NCI-H128 (cell line): Measurements from ENCODE around the gene ADAMTS2.

Experiments used
- DNase-seq: peaks from one replicate; lab custom pipeline; 2025; ENCODE audit not compliant: unreplicated experiment; lab: John Stamatoyannopoulos, UW

The ADAMTS2 gene

DNA sequence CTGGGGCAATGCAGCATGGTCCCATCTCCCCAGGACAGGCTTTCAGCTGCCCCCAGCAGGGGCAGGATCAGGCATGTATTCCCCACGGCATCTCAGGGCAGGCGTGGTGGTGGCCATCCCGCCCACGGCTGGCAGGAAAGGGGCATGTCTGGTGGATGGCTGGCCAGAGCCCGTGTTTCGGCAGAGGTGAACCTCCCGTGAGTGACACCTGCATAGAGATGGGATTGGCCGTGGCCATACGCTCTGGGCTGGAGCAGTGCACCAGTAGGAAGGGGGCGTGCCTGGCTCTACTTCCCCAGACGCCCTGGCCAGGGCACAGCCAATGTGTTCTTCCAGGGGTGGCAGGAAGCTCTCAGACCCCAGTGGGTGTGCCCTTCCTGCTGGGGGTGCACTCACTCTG is 146.0 kb downstream of the ADAMTS2 start:
- no peak for DNase-seq

DNA sequence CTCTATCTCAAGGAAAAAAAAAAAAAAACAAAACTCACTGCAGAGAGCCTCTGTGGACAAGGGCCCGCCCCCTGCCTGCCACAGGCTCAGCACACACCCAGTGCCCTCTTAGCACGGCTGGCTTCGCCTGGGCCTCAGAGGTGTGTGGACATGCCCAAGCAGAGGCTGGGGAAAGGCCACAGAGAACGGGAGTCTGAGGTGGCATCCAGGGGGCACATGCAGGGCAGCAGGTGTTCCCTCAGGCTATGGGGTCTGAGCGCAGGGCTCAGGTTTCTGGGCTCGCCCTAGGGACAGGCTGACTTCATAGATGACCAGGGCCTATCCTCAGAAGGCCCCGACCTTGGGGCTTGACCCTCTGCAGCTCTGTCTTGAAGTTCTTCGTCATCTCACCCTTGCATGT is 146.4 kb downstream of the ADAMTS2 start:
- DNase-seq: no peak

DNA sequence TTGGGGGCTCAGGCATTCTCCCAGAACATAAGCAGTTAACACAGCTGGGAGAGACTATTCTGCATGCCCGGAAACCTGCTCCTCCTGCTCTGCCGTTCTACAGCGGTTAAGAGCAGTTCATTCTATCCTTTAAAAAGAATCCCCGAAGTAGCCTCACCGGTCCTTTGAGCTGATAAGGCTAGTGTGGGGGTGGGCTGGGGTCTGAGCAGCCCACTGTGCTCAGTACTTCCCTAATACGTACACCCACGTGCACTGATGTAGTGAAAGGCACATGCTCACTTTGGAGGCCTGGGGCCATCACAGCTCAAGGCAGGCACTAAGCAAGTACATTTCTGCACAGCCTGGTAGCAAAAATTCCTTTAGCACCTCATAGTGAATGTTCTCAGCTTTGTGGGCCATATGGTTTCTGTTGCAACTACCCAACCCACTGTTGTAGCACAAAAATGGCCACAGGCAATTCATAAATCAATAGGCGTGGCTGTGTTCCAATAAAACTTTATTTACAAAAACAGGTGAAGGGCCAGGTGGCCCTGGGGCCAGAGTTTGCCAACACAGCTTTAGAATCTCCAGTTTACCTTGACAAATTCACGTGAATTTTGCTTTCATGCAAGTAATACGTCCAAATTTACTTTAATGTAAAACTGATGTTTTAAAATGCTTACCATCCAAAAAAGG is 148.7 kb downstream of the ADAMTS2 start:
- DNase-seq: no peak

DNA sequence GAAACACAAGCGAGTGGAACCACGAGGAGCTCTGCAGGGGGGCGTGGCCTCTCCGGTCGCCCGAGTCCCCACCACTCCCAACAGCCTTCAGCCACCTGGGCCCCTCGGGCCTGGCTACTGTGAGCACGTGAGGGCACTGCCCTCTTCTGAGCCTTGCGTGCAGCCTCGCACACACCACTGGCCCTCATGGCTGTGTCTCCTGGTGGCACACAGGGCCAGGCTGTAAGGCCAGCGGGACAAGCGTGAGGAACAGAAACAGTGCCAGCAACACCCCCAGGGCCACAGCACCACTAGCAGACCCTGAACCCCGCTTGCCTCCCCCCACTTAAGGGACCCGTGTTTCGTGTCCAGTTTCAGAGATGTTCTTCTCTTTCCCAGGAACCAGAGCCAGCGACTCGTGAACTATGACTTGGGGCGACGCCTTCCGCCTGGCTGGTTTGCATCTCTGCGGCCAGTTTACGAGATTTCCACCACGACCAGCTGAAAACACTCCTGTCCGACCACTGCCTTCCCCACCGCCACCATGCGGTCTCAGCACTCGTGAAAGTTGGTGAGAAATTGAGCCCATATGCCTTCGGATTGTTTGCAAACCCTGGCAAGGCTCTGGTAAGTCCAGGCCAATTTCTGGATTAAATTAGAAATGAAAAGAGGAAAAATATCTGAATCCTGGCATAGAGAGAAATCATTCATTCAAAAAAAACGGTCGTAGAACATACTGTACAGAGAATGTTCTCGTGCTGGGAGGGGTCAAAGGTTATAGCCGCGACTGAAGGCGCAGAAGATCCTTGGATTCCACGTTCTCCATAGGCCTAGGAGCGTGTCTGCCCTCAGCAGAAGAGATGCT is 149.5 kb downstream of the ADAMTS2 start:
- no peak for DNase-seq

DNA sequence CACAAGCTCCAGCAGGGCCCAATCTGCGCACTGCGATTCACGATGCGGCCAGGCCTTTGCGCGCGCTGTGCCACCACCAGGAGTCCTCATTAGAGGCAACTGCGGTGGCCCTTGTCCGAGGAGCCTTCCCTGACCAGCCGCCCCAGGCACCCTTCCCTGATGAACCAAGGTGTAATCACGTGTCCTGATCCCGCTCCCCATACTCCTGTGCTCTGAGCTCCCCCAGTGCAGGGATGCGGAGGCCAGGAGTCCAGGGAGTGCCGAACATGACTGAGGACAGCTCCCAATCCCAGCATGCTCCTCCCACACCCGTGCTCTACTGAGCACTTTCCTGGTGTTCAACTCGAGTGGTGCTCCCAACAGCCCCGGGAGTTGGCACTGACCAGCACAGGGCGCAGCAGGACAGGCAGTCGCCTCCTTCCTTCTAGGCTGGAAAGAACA is 150.3 kb downstream of the ADAMTS2 start:
- no peak for DNase-seq

DNA sequence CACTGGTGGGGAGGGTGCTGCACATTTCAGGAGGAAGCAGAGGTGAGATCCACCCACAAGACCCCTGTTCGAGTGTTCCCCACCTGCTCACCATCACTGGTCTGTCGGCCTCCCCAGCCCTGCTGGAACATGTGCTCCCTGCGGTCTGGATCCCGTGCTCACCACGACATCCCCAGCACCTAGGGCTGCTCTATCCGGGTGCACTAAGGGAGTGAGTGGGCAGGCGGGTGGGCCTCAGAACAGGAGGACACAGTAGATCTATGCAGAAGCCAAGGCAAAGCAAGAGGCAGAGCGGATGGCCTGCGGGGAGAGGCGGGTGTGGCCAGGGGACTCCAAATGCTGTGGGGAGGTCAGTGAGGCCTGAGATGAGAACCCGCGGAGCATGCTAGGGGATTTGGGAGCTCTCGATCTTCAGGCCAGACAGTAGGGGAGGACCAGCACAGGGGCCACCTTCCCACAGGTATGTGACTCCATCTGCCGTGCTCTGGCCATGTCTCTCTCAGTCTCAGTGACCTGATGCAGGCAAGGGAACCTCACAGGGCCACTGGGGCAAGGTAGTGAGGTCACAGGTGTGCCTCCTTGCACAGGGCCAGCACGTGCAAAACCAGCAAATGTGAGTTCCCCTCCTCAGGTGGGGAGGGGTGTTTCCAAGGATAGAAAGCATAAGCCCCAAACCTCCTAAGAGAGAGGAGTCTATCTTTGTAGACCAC is 150.9 kb downstream of the ADAMTS2 start:
- DNase-seq: no peak

DNA sequence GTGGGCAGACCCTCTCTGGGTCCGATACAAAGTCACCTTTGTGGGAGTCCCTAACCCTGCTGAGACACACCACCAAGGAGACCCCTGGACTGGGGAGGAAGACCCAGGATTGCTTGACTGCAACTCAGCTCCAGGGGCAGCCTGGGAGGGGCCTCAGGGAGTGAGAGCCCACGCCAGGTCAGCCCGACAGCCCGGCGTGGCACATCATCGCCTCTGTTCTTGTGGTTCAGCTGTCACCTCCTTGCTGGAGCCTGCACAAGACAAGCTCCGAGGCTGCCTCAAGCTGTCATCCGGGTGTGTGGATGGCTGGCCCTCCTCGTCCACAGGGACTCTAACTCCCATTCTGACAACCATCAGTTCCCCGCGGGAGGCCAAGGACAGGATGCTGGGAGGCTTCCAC is 151.5 kb downstream of the ADAMTS2 start:
- no peak for DNase-seq

DNA sequence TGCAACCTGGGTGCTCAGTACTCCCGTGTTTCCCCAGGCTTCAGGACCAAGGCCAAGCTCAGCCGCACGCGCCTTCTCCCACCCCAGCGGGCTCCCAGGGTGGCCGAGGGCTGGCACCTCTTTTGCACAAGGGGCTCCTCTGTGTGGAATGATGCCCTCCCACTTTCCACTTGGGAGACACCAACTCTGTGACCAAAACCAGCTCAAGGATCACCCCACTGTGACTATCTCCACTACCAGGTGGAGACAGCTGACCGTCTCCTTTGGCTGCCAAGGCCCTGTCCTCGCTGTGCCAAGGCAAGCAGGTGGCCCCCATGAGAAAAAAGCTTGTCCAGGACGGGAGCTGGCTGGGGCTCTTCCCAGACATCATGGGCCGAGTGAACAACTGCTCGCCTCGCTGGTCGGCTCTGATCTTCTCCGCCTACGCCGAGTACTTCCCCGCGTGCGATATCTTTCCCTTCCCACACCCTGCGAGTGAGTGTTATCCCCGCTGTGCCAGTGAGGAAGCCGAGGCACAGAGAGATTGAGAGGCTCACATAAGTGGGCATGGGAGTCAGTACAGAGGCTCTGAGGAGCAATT is 152.3 kb downstream of the ADAMTS2 start:
- DNase-seq: no peak

DNA sequence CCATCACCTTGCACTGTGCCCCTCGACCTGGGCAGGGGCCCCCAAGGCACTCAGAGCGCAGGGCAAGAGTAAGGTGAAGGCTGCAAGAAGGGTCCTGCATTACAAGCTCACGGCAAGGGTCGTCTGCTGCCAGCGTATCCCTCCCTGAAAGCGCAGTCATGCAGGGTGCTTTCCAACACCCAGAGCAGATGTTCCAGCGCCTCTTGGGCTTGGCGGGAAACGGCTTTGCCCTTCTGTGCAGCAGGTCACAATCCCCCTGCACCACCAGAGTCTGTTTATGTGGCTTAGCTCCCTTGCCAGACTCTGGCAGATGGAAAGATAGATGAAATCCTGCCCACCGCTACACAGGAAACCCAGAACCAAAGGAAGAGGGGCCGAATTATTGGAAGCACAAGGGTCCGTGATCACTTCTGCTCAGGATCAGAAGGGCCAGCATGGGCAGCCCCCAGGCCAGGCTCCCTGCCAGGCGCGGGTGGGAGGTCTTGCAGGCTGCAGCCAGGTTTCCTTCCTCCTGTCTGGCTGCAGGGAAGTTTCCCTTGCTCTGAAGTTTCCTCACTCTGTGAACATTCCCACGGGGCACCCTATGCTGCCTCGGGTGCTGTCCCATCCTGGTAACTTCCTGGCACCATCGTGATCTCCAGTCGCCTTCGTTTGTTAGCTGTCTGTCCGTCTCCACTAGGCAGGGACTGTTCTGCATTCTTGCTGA is 152.9 kb downstream of the ADAMTS2 start:
- DNase-seq: no peak

DNA sequence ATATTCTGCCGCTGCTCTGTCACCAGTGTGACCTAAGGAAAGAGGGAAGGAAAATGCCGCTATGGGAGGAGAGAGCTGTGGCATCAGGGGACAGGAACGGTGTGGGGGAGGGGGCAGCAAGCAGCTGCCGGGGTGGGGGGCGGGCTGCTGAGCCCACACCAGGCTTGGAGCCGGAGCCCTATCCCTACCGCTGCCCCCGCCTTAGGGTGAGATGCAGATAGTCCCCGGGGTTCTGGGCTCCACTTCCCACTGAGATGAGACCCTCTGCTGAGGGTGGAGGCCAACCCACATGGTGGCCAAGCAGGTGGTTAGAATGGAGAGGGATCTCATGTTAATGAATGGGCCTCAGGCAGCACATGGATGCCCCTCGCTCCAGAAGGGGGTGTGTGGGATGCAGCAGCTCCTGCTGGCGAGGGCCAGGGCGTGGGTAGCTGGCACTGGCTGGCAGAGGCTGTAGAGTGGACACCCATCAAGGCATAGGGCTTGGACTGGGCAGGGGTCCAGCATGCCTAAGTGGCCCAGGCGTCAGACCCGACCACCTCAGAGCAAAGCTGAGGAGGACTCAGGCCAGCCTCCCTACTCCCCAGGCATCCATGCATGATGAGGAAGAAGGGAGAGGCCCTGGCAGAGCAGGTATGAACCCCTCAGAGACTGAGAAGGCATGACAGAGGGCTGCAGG is 153.6 kb downstream of the ADAMTS2 start:
- no peak for DNase-seq

DNA sequence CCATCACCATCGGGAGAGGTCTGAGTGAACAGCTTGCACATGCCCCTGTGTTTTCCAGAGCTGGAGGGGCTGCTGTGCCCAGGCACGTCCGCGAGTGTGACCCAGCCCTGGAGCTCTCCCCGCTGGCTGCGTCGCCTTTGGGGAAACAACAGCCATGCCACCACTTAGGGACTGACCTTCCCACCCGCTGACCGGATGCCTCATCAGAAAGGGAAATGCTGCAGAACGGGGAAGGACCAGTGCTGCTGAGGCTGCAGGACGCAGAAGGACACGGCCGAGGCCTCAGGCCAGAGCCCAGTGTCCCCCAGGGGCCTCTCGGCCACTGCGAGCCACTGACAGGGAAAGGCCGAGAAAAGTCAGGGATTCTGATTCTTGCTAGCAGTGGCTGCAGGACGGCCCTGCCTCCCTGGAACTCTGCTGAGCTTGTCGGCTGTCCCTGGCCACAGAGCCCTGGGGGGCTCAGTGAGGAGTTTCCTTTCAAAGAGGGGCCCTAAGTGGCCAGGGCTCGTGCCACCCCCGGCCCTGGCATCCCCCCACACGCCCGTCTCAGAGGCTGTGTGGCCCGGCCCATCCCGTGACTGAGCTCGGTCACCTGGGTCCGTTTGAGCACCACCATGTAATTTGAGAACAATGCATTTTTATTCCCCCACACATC is 154.3 kb downstream of the ADAMTS2 start:
- DNase-seq: no peak

DNA sequence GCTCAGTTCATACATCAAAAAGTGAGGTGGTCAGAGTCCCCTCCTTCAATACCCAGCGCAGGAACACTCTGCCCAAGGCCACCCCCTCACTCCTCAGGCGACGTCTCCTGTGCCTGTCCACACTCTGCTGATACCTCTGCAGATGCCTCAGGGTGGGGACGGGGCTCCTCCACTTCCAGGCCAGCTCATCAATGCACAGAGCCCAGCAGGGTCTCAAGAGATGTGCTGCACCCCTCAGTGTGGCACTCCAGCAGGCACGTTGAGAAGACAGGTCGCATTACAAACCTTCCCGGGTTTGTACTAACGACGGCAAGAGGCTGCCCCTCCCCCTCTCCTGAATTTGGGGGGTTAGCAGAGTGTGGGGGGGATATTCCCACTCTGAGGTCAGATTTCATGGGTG is 156.6 kb downstream of the ADAMTS2 start:
- no peak for DNase-seq

DNA sequence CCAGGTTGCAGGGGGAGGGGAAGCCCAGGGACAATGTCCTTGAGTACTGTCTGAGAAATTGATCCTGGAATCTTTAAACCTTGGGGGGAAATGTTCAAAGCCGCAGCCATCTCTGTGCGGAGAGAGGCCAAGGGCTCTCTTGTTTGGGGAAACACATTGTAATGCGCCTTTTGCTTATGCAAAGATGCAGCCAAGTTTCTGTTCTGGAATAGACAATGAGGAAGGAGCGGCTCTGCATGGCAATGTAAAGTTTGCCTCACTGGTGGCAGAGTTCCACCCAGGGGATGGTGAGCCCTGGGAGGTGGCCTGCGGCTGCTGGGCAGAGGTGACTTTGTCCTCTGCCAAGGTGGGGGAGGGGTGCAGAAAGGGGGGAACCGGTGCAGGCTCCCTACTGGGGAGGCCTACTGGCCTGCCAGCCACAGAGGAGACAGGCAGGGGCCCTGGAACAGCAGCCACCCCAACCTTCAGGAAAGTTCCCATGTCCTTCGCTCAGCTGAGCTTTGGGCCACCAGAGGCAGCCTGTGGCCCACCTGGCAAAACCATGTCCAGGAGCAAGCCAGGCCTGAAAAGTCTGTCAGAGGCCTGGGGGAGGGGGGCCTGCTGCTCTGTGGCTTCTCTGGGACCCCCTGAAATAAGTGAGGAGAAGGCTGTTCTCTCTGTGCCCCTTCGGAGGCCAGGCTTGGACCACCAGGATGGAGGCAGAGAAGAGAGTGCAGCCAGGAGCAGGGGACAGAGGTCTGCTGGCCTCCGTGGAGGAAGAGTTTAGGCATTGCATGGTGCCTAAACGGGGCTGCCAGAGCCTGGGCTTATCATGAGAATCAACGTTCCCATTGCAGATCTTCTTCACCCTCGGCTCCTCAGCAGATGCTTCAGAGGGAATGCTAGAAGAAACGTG is 157.3 kb downstream of the ADAMTS2 start:
- DNase-seq: no peak

DNA sequence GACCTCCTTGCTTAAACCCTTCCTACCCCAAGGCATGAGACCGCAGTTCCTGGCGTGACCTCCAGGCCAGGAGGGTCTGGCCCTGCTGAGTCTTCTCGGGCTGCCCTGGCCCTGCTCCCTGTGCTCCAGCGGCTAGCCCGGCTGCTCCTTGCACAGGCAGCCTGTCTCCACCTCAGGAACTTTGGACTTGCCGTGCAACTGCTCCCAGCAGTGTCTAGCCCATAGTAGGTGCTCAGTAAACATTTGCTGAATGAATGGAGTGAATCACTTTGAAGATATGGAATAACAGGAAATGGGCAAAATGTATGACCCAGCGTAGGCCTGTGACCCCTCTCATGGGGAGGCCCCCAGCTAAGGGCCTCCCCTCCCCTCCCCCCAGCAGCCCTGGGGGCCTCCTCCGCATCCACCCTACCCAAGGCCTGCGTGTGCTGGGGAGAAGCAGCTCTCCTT is 158.0 kb downstream of the ADAMTS2 start:
- DNase-seq: no peak

DNA sequence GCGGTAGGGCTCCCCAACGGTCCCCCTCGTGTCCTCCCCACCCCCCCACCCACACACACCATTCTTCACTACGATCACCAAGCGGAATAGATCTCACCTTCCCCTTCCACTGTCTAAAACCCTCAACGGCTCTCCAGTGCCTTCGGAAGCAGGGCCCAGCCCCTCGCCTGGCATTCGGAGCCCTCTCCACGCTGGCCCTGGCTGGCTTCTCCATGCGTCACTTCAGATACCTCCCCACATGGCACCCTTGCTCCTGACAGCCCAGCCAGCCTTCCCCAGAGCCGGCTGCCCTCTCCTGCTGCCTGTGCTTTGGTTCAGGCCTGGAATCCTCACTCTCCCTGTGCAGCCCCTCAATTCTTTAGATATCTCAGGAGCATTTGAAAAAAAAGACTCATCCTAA is 158.5 kb downstream of the ADAMTS2 start:
- no peak for DNase-seq

DNA sequence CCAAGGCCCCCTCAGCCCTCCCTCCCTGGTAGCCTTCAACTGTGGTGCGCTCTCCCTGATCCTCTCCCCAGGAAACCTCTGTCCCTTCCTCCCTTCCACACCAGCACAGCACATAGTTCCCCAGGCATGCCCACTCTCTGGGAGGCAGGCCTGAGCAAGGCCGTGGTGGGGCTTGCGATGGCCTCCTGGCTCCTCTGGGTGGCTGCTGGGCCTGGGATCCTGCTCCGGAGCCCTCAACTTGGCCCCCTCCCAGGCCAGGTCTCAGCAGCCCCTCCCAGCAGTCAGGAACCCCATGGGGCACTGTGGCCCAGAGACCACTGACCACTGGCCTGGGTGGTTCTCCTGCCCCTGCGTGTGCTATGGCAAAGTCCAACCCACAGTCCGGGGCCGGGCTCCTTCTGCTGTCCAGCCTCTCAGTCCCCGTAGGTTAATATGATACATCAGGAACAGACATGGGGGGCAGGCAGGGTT is 159.3 kb downstream of the ADAMTS2 start:
- no peak for DNase-seq

DNA sequence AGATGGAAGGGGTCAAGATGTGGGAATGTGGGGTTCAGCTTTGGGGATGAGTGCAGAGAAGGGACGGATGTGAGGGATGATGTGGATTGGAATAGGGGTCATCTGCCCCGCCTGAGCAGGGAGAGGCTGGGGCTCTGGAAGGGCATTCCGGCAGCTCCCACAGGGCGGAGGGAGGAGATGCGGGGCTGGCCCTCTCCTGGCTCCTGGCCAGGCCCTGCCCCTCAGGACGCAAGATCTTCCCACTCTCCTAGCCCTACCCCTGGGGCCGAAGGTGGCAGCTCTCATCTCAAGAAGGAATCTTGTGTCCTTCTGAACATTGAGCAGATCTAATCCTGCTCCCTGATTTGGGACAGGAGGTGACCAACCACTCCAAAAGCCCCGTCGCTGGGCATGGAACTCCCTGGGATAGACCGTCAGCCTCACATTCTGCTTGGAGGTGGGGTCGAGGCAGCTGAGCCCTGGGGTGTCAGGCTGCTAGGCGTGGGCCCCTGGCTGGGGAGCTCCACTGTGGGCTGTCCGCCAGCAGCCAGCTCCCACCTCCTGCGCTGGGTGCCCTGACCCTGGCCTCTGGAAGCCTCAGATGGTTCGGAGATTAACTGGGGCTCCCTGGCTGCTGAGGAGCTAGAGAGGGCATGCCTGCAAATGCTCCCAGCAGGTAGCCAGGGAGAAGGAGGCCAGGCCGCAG is 159.9 kb downstream of the ADAMTS2 start:
- DNase-seq: no peak

DNA sequence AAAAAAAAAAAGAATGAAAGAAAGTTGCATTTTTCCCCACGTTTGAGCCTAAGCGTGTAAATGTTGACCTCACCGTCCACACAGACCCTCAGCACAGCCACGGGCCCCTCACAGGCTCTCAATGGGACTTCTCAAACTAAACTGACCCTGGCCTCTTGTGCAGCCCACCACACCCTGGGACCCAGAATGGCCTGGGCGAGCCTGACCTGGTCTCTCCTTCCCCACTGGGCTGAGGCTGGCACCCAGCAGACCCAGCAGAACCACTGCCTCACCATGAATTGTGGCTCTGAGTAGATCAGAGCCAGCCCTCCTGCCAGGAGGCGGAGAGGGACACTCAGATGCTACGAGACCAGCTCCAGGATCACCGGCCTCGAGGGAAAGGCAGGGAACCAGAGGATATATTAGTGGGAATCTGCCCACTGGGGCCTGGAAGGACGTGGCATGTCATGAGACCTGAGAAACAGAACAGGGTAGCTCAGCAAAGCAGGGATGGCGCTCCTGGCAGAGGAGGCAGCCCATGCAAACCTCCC is 160.7 kb downstream of the ADAMTS2 start:
- DNase-seq: no peak
